HG03354 (cell line): ENCODE data around the gene NDUFS5.
A peak's percentile ranks its signal among the peaks of the same experiment; 100 is the strongest.
"Not testable (repeated sequence)": the region's sequence is repeated elsewhere in the genome, so short reads cannot be mapped to it uniquely, and the experiment has no call there.

ENCODE experiments used
- ATAC-seq: cut with Tn5 transposase; IDR thresholded peaks from one replicate; pipeline ENCODE4 v1.9.1; 2021; ENCODE audit warnings: mild to moderate bottlenecking; ENCODE audit not compliant: unreplicated experiment, poor library complexity, severe bottlenecking

NDUFS5 gene

DNA sequence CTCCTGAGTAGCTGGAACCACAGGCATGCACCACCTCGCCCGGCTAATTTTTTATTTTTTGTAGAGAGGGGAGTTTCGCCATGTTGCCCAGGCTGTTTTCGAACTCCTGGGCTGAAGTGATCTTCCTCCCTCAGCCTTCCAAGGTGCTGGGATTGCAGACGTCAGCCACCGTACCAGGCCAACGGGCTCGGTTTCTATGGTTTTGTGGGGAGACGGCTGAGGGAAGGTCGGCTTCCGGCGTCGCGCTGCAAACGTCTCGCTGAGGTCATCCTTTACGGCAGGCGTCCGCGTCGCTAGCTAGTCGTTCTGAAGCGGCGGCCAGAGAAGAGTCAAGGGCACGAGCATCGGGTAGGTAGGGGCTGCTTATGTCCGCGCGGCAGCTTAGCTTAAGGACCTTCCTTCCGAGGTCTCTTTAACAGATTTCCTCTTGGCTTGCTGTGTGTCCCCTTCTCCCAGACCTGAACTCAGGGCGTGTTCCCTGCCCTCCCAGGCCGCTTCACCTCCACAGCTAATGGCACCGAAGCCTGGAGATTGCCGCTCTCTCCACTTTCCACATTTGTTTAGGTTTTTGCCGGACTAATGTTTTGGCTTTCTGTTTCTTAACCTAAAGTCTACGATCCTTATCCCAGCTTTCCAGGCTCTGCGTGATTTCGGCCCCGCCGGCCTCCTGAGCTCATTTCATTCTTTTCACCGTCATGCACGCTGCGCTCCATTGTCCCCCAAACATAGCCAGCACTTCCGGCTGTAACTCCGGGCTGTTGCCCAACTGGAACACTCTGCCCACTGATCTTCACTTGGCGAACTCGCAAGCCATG, at the start of gene NDUFS5:
TSS of gene NDUFS5 (plus strand) at position 300 of the 815 bp plus-strand sequence. CDS start 2,375 bp downstream, outside the sequence.
- ATAC-seq, result peak; percentile 87

DNA sequence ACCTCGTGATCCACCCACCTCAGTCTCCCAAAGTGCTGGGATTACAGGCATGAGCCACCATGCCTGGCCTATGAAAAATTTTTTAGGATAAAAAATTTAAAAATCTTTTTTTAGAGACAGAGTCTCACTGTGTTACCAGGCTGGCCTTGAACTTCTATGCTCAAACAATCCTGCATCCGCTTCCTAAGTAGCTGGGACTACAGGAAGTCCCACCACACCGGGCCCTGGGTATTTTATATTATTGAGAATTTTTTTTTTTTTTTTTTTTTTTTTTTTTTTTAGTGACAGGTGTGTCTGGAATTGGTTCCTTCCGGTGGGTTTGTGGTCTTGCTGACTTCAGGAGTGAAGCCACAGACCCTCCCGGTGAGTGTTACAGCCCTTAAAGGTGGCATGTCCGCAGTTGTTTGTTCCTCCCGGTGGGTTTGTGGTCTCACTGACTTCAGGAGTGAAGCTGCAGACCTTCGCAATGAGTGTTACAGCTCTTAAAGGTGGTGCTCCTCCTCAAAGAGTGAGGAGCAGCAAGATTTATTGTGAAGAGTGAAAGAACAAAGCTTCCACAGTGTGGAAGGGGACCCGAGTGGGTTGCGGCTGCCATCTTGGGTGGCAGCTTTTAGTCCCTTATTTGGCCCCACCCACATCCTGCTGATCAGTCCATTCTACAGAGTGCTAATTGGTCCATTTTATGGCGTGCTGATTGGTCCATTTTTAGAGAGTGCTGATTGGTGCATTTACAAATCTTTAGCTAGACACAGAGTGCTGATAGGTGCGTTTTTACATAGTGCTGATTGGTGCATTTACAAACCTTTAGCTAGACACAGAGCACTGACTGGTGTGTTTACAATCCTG, 48.5 kb upstream of the NDUFS5 start:
- ATAC-seq, result not testable (repeated sequence)

DNA sequence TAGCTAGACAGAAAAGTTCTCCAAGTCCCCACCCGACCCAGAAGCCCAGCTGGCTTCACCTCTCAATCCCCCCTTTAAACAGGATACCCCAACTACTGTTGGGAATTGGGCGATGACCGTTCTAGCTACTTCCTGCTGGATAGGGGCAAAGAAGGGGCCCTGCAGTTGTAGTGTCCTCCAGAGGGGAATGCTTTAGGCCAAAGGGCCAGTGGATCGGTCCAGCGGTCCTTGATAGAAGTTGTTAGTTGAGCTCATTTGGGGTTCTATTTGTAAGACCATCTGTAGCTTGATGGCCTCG, 48.0 kb upstream of the NDUFS5 start:
- ATAC-seq, result not testable (repeated sequence)

DNA sequence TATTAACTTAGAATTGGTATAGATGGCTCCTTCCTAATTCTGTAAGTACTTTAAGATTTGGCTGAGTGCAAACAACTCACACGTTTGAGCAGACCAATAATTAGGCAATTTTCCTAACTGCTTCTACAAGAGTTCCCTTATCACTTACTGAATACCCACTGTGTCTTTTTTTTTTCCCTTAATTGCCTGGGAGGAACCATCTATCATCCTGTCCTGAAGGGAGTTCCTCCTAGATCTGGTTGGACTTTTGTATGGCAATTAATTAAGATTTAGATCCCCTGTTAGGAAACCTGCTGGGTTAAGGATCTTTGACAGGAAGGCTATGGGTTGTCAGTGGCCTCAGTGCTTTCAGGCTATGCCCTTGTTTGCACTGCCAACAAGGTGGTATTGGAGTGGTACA, 46.8 kb upstream of the NDUFS5 start:
- not testable (repeated sequence) for ATAC-seq

DNA sequence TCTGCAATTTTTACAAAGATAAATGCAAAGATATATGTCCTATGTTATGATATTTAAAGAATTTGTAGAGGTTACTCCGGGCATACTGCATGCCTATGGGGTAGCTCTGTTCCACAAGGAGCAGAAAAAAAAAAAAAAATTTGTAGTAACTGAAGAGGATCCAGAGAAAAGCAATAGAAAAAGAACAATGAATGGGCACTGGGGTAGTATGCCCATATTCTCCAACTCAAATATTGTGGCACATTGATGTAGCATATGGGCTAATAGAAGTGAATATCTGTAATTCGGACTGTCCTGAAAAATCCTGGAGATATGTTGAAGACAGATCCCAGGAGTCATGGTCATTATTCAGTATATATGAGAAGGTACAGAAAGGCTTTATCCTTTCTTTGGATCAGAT, 36.2 kb upstream of the NDUFS5 start:
- no peak for ATAC-seq

DNA sequence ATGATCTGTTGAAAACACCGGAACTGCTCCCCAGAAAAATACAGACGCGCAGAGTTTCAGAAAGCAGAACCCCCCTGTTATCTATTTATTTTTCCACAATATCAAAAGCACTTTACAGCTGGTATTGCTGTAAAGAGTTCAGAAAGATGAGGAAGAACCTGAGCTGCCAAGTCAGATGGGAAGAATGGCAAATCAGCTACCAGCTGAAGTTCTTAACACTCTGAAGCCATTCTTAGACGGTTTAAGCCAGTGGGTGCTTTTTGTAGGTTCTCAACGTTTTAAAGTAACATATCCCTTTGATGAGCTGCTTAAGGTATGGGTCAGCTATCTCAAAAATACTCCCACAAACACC, 35.8 kb upstream of the NDUFS5 start:
- ATAC-seq, result no peak

DNA sequence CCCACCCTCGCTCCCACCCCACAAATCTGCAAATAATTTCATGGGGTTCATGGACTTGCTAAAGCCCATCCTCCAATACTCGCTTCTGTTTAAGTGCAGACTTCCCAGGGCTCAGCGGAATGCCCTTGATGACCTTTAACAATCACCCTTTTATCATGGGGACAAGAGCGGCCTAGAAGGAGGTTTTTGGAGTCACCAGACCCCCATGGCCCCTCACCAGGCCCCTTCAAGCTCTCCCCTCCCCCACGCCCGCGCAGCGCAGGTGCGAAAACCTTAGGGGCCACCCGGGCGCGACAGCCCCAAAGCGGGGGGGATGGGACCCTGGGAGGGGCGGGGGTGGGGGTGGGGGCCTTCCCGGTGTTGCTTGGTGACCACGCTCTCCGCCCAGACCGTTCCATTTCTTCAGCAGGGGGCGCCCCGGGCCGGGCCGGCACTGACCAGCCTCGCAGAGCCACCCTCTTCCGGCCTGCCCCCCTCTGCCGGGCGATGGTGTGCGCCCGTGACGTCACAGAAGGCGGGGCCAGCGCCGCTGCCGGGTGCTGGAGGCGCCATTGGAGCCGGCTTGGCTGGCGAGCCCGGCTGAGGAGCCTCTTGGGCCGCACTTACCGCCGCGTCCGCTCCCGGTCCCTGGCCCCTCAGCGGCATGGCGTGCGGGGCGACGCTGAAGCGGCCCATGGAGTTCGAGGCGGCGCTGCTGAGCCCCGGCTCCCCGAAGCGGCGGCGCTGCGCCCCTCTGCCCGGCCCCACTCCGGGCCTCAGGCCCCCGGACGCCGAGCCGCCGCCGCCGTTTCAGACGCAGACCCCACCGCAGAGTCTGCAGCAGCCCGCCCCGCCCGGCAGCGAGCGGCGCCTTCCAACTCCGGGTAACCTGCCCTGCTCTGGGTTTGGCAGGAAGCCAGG, 35.2 kb upstream of the NDUFS5 start, which contains the start of gene AKIRIN1:
TSS of gene AKIRIN1 (plus strand) at position 539 of the 900 bp plus-strand sequence. CDS start at position 644, 105 bp downstream.
- ATAC-seq, result peak; percentile 95

DNA sequence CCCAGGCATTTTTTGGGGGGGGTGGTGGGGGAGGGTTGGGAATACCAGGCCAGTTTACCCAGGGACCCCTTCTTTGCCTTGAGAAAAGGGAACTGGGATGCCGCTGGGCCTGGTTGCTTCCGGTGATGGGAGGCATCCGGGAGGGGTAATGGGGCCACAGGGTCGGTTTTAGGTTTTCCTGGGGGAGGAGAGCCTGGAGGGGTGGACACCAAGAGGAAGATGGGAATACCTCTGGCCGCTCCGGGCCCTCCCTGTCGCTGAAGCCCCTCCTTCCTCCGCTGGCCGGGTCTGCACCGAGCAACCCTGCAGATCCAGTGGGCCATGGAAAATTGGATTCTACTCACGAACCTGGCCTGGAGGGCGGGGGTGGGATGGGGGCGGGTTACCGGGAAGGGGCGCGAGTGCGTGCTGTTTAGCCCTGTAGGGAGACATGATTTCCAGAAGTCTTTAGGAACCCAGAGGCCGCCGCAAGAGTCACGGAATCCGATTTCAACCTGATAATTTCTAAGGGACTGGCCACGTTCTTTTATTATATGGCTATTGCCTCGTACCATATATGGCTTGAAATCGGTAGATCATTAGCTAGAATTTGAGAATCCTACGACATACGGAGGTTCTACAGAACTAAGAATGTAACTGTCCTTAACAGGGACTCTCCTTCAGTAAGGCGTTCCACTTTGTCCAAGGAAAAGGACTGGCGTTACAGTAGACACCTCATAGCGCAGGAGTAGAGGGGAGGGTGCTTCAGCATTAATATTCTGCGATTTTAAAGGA, 34.3 kb upstream of the NDUFS5 start:
- peak; percentile 1 for ATAC-seq

DNA sequence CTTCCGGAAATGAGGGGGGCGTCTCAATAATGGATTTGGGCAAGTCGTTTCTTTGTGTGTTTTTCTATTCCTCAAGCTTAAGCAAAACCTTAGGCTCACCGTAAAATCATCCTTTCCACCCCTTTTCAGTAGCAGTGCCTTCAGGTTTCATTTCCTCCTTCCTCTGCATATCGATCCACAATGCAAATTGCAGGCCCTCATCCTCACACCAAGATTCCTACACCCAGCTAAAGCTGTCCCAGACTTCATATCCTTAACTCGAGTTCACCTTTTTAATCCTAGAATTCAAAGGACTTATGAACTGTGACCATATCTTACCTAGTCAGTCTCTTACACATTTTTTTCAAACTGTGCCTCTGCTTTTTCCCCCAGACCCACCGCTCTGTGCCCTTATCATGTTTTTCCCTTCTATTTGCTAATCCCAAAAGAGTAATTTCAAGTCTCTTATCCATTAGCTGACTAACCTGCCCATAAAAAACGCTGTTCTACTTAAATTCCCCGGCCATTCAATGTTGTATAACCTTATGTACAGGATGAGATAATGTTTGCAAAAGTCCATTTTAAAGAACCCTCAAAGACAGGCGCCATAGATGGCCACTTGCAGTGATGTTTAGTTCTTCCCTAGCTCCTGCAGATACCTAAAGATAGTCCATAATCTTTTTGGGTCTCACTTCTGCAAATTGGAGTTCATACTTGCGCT, 33.6 kb upstream of the NDUFS5 start:
- ATAC-seq, result no peak

DNA sequence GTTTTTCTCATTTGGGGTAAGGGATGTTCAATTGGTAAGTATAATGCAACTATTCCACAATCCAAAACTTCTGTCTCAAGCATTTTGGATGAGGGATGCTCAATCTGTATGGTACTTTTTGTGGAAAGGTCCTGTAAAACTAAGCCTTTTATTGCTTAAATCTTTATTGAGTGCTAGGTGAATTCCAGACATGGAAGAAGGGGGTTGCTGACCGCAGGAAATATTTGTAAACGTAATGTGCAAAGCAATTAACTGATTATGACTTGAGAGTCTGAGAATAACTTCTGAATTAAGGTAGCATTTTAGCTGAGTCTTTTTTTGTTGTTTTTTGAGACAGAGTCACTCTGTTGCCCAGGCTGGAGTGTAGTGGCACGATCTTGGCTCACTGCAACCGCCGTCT, 32.0 kb upstream of the NDUFS5 start:
- ATAC-seq, result no peak

DNA sequence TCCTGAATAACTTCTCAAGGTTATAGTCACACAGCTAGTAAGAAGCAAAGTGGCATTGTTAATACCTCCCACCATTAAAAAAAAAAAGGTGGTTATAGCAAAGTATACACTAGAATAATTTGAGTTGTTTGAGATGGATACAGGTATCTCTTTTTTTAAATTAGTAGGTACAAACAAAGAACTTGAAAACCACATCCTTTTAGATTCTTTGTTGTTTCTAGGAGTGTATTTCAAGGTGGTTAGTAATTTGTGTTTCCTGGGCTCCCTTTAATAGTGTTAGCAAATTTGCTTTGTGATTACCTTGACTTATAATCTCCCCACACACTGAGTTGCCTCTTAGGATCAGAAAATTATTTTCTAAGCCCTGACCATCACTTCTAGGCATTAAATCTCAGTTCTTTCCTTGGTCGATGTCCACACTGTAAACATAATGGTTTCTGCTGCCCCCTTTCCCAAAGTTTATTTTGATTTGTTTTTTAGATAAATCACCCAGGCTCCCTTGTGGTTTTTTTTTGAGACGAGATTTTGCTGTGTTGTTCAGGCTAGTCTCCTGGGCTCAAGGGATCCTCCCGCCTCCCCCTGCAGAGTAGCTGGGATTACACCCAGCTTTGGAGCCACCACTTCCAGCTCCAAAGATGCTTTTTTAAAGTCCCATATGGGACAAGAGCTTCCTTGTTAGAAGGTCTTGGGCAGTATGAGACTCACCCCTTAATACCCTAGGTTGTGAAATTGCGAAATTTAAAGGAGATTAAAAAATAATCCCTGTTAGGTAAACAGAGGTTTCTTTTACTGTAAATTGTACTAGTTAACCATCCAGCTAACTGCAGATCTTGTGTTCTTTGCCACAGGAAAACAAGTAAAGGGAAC, 28.9 kb upstream of the NDUFS5 start:
- ATAC-seq, result no peak

DNA sequence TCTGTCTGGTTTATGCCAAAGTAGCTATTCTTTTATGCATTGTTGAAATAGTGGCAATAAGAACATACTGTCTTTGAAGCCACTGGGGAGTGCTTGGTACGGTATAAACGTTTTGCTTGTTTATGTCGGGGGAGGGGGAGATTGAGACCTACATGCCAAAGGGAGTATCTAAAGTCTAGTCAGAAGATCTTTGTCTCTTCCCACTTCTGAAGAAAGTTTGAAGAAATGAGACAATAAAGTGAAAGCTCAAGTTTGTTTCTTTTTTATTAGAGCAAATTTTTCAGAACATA, 28.3 kb upstream of the NDUFS5 start:
- ATAC-seq, result no peak

DNA sequence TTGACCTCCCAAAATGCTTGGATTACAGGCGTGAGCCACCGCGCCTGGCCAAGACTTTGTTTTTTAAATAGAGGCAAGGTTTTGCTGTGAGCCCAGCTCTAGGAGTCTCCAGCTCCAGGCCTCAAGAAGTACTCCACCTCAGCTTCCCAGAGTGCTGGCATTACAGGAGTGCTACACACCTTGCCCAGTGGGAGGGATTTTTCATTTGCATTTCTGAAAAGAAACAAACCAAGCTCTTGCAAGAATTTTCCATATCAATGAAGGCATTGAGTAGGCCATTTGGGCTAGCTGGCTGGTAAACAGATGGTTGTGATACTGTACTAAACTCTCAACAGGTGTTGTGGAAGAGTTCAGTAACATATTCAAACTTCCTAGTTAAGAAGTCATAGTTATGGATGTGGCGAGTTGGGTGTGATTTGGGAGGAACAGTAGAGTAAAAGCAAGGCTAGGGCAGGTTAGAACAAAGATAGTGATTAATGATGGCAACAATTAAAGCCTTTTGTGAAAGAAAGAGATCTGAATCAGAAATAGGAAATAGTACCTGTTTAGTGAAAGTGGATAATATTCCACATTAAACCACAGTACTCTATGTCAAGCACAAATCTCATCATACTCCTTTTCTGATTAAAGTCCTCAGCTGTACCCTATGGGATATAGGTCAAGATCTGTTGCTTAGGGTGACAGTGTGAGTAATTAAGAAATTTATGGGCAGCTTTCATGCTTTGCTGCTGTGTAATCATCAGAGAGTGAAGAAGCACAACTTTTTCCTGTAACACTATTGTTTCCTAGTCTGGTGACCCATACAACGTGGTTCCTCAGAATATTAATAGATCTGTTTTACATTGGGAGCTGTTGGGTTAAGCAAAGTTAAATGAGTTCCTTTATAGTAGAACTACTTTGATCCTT, 24.4 kb upstream of the NDUFS5 start:
- no peak for ATAC-seq

DNA sequence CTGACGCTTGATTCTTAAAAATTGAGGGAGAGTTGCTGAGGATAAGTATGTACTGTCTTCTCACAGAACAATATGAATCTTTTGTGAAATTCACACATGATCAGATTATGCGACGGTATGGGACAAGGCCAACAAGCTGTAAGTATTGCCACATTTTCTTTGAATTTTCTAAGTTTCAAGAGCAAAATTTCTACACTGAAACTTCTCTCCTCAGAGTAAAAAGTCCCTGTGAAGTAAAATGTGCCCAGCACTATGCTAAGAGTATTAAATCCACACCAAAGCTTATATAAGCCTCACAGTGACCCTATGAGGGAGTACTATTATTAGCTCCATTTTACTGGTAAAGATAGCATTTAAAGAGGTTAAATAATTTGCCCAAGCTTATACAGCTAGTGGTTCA, 22.9 kb upstream of the NDUFS5 start:
- ATAC-seq, result no peak

DNA sequence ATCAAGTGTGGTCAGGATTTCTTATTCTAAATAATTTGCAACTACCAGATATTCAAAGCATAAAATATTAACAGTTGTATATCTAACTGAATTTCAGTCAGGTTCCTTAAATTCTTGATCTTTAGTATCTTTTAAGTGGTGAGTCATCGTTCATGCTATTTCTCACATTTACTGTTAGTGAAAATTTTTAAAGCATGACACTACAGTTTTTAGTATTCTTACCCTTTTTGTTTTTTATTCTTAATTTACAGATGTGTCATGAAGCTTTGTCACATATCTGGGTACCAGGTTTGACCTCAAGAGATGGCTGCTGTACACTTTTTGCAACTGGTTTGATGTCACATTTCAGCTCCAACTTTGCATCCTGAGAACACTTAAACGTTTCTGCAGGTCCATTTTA, 22.4 kb upstream of the NDUFS5 start:
- ATAC-seq, result no peak

DNA sequence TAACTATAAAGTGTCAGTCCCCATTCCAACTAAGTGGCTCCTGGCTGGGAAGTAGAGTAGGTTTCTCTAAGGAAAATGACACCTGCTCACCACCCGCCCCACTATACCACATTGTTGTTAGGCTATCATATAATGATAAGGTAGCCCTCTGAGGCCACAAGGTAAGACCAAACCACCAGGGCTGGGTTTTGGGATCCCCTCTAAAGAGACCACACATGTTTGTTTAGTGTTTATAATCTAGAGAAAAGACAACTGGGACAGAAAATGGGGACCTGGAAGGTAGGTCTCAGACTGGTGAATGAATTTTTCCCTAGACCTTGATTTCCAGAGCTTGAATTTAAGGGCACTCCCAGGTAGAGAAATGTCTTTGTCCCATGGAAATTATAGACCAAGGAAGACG, 19.9 kb upstream of the NDUFS5 start:
- ATAC-seq, result no peak
